Adipocyte (in vitro differentiated cells): Measurements from ENCODE around the gene PPIP5K1.
"Not testable (repeated sequence)": the region's sequence is repeated elsewhere in the genome, so short reads cannot be mapped to it uniquely, and the experiment has no call there.

Experiments used
- DNase-seq: peaks from one replicate; pipeline ENCODE4 v3.0.0-alpha.2; 2015; ENCODE audit warnings: low read depth
- H3K27me3 ChIP-seq: replicated peaks from 2 replicates; pipeline ENCODE4 v1.7.0; 2013; ENCODE audit warnings: mild to moderate bottlenecking, low read length, moderate library complexity; ENCODE audit not compliant: control insufficient read depth, insufficient read depth
- H3K36me3 ChIP-seq: 2 replicates; pipeline ENCODE4 v1.7.0; 2013; ENCODE audit warnings: low read length, mild to moderate bottlenecking, moderate library complexity; ENCODE audit not compliant: control insufficient read depth, insufficient read depth, severe bottlenecking
- H3K4me1 ChIP-seq: 2 replicates; pipeline ENCODE4 v1.7.0; 2013; ENCODE audit warnings: mild to moderate bottlenecking, low read length, moderate library complexity; ENCODE audit not compliant: control insufficient read depth, insufficient read depth
- H3K4me3 ChIP-seq: 2 replicates; pipeline ENCODE4 v1.7.0; 2013; ENCODE audit warnings: mild to moderate bottlenecking, low read length, moderate library complexity
- H3K9ac ChIP-seq: 2 replicates; pipeline ENCODE4 v1.7.0; 2013; ENCODE audit warnings: mild to moderate bottlenecking, low read length, moderate library complexity
- H3K9me3 ChIP-seq: 2 replicates; pipeline ENCODE4 v1.7.0; 2013; ENCODE audit warnings: mild to moderate bottlenecking, low read length, moderate library complexity; ENCODE audit not compliant: control insufficient read depth

The PPIP5K1 gene

GRCh38 chr15:43589778-43590466 is at the start of gene PPIP5K1:
TSS of gene PPIP5K1 (minus strand) at chr15:43590208. CDS start at chr15:43584504, 5,704 bp downstream.
- H3K9me3 ChIP-seq, H3K4me3 ChIP-seq, H3K4me1 ChIP-seq, H3K27me3 ChIP-seq, DNase-seq, H3K36me3 ChIP-seq, H3K9ac ChIP-seq: not testable (repeated sequence)

- H3K9me3 ChIP-seq, H3K36me3 ChIP-seq, H3K4me1 ChIP-seq: not testable (repeated sequence)
Observed at GRCh38 chr15:43638464-43639204, 48.6 kb upstream of the PPIP5K1 start.

DNA sequence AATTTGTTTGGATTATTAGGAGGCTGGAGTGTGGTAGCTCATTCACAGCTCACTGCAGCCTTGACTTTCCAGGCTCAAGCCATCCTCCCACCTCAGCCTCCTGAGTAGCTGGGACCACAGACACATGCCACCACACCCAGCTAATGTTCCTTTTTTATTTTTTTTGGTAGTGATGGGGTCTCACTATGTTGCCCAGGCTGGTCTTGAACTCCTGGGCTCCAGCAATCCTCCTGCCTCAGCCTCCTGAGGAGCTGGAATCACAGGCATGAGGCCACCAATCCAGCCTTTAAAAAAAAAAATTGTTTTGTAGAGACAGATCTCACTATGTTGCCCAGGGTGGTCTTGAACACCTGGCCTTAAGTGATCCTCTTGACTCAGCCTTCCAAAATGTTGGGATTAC is 36.9 kb upstream of the PPIP5K1 start:
- H3K4me3 ChIP-seq, DNase-seq, H3K27me3 ChIP-seq, H3K9ac ChIP-seq, H3K9me3 ChIP-seq, H3K36me3 ChIP-seq, H3K4me1 ChIP-seq: not testable (repeated sequence)

More at GRCh38 chr15:43638464-43639204, 48.6 kb upstream of the PPIP5K1 start:
- DNase-seq, H3K27me3 ChIP-seq, H3K9ac ChIP-seq, H3K4me3 ChIP-seq: not testable (repeated sequence)

DNA sequence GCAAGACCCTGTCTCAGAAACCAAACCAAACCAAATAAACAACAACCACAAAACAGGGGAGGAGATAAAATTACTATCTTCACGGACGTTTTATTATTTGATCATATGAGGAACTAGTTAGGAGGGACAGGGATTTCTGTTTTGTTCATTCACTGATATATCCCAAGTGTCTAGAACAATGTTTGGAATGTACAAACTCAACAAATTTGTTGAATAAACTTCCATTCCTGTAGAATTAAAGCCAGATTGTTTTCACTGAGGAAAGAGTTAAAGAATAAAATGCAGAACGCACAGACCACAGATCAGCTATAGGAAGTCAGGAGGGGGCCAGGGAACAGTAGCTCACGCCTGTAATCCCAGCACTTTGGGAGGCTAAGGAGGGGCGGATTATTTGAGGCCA is 35.1 kb upstream of the PPIP5K1 start:
- peaks cover 5% of the 10 kb centered on the region for H3K4me1 ChIP-seq
- H3K9ac ChIP-seq = no peak overlapping the region
- H3K4me3 ChIP-seq = no peak overlapping the region
- H3K27me3 ChIP-seq = peaks cover 4% of the 10 kb centered on the region
- DNase-seq = peak; percentile 5
- no peaks in the 10 kb centered on the region for H3K36me3 ChIP-seq
- H3K9me3 ChIP-seq = no peaks in the 10 kb centered on the region

GRCh38 chr15:43622068-43622799 is 32.2 kb upstream of the PPIP5K1 start:
- H3K4me3 ChIP-seq, H3K4me1 ChIP-seq, DNase-seq, H3K27me3 ChIP-seq, H3K9ac ChIP-seq, H3K9me3 ChIP-seq, H3K36me3 ChIP-seq: not testable (repeated sequence)

GRCh38 chr15:43618700-43619099 is 28.7 kb upstream of the PPIP5K1 start, which contains the start of gene STRC:
TSS of gene STRC (minus strand) at chr15:43618800. CDS start at chr15:43618722, 78 bp downstream.
- not testable (repeated sequence) for H3K4me3 ChIP-seq, DNase-seq, H3K9ac ChIP-seq, H3K9me3 ChIP-seq, H3K36me3 ChIP-seq, H3K4me1 ChIP-seq, H3K27me3 ChIP-seq

- H3K4me3 ChIP-seq, DNase-seq, H3K4me1 ChIP-seq, H3K36me3 ChIP-seq, H3K9ac ChIP-seq, H3K9me3 ChIP-seq, H3K27me3 ChIP-seq: not testable (repeated sequence)
Observed at GRCh38 chr15:43617750-43618149, 27.7 kb upstream of the PPIP5K1 start.

GRCh38 chr15:43602233-43602632 is 12.2 kb upstream of the PPIP5K1 start:
- H3K4me3 ChIP-seq, DNase-seq, H3K9ac ChIP-seq, H3K4me1 ChIP-seq, H3K9me3 ChIP-seq, H3K36me3 ChIP-seq: not testable (repeated sequence)
- H3K27me3 ChIP-seq = peaks cover 25% of the 10 kb centered on the region

- H3K9ac ChIP-seq, H3K9me3 ChIP-seq, H3K36me3 ChIP-seq, DNase-seq, H3K4me3 ChIP-seq, H3K4me1 ChIP-seq: not testable (repeated sequence)
- peaks cover 25% of the 10 kb centered on the region for H3K27me3 ChIP-seq
Observed at GRCh38 chr15:43600200-43600599, 10.2 kb upstream of the PPIP5K1 start.

GRCh38 chr15:43599131-43599530 is 9.1 kb upstream of the PPIP5K1 start:
- not testable (repeated sequence) for H3K9me3 ChIP-seq, H3K4me1 ChIP-seq, DNase-seq, H3K36me3 ChIP-seq, H3K4me3 ChIP-seq, H3K9ac ChIP-seq
- H3K27me3 ChIP-seq = peaks cover 22% of the 10 kb centered on the region
